ENCODE results near the gene RHBDF2.
"Not testable (repeated sequence)": the region's sequence is repeated elsewhere in the genome, so short reads cannot be mapped to it uniquely, and the experiment has no call there.

Gene RHBDF2

DNA sequence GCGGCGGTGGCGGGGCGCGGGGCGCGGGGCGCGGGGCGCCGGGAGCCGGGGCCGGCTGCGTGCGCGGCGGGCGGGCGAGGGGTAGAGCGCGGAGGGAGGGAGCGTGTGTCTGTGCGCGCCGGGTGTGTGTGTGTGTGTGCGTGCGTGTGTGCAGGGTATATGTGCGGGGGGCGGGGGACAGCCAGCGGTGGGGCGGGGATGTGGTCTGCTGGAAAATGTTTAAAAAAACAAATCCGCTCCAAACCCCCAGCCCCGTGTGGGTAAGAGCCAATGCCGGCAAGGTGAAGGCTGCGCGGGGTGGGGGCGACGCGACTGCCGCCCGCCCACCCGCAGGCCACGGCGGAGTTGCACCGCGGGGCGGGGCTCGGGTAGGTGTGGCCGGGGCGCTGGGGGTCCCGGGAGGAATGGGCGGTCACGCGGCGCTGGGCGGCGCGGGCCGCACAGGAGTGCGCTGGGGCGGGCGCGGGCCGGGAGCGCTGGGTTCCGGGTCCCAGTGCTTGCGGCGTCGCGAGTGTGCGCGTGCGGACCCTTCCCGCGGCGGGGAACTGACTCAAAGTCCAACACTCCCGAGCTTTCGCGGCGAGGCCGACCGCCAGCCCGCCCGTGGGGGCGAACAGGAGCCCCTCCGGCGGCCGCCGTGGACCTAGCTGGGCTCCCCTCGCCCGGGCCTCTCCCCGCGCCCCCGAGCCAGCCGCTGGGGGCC, 36.5 kb upstream of the RHBDF2 start, which contains the start of gene CYGB:
TSS of gene CYGB (minus strand) at position 132 of the 703 bp plus-strand sequence. CDS start 167 bp downstream, outside the sequence.
- DNase-seq, result no peak

DNA sequence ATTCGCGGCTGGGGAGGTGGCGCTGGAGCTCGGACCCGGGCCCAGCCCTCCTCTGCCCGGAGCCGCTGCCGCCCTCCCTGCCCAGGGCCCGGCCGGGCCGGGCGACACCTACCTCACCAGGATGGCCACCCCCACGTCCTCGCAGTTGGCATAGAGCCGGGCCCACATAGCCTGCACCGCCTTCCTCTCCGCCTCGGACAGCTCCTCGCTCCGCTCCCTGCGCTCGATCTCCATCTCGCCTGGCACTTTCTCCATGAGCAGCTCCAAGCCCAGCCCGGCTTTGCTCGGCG, 36.0 kb upstream of the RHBDF2 start:
- no peak for DNase-seq

DNA sequence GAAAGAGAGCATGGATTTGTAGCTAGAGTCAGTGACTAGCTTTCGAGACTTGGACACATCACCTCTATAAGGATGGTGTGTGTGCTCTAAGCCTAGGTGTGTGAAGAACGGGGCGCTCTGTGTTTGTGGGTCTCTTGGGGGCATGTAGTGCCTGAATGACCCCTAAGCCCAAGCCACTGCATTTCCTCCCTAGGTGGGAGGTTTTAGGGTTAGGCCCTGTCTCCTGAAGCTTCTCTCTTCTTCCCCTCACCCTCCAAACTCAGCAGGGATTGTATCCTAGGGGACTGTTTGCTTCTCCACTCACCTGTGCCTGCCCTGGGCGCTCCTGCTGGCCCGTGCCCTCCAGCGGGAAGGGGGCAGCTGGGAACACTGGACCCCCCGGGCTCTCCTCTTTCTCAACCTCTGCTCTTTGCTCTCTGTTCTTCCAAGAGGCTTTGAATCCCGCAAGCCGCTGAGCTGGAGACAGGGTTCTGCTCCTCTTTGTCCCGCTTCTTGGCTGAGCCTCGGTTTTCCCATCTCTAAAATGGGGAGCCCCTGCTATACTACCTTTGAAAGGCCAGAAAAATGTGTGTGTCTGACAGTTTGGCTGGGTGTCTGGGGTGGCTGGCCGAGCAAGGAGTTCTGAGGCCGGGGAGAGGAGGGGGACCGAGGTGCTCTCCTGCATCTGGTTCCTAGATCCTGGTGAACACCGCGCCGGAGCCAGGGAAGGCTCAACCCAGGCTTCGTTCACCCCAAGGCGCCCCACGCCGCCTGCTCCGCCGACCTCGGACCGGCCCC, 35.5 kb upstream of the RHBDF2 start:
- DNase-seq, result no peak

DNA sequence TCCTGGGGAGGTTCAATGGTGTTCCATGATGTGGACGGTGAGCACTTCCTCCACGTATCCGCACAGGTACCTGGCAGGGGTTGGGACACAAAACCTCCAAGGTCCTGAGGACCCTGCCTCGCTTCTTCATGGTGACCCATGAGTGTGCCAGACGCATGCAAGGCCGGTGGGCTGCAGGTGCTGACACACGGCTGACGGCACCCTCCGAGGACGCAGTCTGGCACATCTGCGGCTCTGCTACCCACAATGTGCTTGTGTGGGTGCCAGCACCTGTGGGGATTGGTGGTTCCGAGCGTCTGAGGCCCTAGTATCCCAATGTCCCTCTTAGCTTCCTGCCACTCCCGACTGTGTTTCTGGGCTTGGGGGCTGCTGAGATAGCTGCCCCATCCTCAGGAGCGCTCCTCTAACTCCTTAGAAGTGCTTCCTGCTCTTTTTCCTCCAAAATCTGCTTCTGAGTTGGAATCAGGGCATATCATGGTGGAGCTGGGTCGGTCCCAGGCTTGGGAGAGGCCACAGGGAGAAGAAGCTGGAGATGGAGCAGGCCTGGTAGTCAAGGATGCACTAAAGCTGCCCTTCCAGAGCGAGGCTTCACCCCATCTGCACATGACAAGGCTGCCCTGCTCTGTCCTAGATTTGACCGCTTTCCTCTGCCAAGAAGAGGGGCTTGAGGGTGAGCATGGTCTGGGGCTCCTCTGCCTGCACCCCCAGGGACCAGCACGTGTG, 34.7 kb upstream of the RHBDF2 start:
- DNase-seq, result no peak

DNA sequence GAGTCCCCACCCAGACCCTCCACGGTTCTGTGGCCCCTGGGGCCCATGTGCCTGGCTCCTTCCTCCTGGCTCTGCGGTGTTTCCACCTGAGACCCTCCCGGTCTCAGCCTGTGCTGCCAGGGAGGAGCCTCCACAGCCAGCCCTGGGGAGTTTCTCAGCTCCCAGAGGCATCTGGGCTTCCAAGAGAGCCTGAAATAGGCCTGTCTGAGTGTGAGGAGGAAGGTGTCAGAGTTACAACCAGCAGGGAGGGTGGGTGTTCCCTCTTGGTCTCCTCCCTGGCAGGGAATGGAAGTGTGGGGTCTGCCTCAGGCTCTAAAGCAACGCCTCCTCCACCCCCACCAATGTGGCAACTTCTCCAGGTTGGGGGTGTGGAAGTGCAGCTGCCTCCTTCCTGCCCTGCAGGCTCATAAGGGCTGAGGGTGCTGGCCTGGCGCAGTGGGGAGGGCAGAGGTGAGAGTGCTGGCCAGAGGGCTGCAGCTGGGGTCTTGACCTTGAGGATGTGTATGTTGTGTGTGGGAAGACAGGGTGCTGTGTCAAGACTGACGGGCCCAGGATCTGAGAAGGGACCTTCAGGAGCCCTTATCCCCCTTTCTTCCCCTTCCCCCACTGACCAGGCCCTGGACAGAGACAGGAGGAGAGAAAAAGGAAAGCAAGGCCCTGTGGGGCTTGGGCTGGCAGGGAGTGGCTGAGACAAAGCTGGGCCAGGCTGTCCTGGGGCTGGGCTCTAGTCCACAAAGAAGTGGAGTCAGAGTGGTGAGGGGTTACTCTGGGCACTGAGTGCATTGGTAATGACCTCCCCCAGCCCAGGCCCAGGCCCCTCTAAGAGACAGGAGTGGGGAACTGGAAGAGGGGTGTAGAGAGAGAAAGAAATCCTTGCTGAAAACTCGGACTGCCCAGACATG, 33.9 kb upstream of the RHBDF2 start:
- no peak for DNase-seq

DNA sequence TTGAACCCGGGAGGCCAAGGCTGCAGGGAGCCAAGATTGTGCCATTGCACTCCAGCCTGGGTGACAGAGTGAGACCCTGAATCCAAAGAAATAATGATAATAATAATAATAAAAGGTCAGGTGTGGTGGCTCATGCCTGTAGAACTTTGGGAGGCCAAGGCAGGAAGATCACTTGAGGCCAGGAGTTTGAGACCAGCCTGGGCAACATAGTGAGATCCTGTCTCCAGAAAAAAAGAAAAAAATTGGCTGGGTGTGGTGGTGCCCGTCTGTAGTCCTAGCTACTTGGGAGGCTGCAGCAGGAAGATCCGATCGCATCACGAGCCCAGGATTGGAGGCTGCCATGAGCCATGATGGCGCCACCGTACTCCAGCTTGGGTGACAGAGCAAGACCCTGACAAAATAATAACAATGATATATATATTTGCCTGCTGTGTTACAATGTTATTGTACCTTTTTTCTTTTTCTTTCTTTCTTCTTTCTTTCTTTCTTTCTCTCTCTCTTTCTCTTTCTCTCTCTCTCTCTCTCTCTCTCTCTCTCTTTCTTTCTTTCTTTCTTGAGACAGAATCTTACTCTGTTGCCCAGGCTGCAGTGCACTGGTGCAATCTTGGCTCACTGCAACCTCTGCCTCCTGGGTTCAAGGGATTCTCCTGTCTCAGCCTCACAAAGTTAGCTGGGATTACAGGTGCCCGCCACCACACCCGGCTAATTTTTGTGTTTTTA, 32.6 kb upstream of the RHBDF2 start:
- DNase-seq, result not testable (repeated sequence)

DNA sequence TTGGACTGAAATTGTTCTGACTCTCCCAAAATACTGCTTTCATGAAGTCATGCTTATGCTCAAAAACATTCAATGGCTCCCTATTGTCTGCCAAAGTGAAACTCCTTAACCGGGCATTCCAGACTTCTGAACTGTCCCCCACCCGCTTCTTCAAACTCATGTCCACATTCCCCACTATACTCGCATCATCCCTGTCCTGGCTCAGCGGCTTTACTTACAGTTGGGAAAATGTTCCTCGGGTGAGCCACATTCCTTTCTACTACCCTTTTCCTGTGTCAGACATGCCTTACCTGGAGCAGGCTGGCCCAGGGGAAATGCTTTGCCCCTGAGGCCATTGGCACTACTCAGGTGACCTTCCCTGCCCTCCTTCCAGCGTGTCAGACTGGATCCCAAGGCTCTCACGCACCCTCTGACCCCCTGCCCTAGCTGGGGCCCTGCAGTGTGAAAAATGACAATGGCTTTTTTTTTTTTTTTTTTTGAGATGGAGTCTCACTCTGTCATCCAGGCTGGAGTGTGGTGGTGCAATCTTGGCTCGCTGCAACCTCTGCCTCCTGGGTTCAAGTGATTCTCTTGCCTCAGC, 30.9 kb upstream of the RHBDF2 start:
- no peak for DNase-seq

DNA sequence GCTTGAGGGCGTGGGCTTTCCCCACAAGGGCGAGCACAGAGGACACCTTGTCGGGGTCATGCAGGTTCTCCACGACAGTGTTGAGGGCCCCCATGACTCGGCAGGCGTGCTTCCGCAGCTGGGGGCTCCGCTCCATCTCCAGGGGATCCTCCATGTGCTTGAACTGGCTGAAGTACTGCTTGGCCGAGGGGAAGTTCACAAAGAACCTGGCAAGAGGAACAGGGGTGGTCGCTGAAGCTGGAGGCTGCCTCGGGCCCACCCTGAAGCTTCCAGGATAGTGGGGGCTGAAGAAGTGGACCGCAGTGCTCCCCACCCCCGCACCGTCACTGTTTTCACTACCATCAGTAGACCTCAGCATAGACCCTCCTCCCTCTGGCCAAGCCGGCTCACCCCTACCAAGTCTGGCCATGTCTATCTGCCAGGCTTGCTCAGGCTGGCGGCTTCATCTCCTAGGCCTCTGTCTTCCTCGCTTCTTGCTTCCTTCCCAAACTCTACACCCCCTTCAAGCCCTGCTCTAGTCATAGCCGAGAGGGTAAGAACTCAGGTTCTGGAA, 30.3 kb upstream of the RHBDF2 start:
- DNase-seq, result no peak

DNA sequence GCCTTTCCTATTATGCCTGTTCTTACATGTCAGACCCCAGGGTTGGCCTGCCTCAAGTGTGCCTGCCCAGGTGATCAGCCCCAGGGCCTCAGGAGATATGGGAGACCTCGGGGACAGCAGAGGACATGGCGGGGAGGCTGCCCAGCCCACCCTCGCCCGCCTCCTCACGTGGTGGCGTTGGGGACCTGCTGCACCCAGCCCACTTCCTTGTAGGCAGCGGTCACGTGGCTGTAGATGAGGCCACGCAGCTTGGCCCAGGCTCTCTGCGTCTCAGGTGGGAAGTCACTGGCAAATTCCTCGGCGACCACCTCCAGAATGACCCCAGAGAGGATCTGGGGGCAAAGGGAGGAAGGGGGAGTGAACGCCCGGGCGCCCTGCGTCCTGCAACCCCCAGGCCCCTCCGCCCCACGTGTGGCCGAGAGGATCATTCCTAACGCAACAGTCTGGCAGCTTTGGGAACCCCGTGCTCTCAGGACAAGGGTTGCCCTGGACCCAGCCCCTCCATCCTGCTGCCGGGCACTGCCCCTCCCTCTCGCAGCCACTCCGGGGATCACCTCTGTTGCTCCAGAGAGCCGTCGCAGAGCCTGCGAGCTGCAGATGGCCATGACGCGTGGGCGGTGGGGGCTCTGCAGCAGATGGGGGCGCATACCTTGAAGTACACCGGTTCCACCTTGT, 29.7 kb upstream of the RHBDF2 start:
- DNase-seq, result no peak

DNA sequence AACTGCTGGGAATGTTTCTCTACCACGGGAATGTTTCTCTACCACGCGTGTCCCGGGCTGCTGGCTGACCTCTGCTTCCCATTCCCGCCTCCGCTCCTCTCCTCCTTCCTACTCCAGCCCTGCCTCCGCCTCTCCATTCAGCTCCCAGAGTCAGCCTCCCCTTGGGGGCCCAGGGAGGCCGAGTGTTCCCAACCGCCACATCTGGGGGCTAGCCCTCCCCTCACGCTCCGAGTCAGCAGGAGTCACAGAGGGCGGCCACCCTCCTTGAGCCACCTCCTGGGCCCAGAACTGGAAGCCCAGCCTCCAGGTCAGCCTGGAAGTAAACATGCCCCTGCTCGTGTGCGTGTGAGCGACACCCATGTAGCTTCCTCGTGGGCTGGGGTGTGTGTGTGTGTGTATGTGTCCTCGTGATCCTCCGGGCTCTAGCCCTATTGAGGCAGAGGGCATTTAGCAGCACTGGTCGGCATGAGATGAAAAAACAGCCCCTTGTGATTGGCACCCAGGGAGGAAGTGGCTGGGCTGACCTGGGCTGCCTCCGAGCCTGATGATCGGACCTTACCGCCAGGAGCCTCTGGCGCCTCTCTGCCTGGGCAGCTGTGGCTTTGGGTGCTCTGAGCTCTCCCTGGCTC, 29.0 kb upstream of the RHBDF2 start:
- DNase-seq, result no peak

DNA sequence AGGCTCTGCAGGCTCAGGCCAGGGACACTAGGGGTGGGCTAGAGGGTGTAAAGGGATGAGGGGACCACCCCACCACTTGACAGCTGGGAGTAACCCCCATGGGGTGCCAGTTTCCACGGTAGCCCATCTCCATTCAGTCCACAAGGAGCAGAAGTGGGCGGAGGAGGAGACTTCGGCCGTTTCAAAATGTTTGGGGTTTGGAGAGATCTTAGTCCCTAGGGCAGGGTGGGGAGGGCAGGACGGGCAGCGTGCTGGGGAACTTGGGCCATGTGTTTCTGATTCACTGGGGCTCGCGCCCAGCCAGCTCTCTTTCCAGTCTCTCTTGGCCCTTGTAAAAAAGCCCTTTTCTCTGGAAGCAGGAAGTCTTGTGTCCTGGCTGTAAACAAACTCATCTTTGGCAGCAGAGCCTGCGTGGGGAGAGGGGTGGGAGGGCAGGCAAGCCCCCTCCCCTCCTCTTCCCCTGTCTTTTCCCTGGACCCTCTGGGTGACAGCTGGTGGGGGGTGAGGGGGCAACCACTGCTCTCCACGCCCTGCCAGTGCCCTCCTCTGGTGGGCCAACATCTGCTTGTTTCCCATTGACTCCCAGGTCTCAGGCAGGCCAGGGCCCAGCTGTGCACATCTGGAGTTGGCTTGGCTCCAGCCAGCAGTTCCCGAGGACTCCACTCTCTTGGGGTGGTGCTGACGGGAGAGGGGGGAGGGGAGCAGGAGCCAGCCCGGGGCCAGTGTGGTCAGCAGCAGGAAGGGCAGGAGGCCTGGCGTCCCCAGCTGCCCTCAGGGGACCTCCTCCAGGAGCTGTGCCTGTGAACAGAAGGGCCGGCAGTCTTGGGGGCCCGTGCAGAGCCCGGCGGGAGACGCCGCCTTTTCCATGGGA, 28.2 kb upstream of the RHBDF2 start:
- DNase-seq, result no peak

DNA sequence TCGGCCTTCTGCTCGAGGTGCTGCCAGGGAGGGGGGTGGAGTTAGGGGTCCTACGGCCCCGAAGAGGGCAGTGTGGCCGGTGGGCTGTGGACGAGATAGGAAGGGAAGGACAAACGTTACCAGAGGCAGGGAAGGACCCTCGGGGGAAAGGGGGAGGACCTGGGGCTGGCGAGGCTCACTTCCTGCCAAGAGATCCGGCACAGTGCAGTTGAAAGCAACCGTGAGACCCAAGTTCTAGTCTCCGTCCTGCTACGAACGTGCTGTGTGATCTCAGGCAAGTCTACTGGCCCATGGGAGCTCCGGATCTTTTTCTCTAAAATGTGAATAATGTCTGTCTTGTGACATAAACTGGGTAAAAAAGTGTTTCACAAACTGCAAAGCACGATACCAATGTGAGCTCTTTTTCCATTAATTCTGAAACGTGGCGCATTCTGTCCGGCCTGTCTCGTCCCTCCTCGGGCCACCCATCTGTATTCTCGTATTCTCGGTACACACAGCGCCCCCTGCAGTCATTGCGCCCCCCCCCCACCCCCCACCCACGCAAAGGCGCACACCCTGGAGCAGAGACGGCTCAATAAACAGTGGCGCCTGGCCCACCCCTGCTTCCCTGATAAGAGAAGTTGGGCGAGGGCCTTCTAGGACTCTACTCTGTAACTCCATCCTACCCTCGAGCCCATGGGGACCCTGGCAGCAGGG, 27.5 kb upstream of the RHBDF2 start:
- DNase-seq, result no peak

DNA sequence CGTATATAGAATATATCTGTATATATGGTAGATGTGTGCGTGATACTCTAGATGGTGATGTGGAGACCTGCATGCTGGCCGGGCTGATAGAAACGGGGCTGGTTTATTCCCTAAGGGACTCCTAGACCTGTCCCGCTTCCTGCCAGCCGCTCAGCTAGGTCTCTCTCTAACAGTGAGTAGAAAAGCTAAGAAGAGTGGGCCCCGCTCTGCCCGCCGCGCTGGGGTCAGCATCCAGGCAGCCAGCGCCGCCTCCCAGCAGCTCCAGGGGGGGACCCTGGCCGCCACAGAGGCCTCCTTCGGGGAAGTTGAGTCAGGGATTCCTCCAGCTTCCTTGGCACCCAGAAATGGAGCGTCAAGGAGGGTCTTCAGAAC, 26.9 kb upstream of the RHBDF2 start:
- DNase-seq, result no peak

DNA sequence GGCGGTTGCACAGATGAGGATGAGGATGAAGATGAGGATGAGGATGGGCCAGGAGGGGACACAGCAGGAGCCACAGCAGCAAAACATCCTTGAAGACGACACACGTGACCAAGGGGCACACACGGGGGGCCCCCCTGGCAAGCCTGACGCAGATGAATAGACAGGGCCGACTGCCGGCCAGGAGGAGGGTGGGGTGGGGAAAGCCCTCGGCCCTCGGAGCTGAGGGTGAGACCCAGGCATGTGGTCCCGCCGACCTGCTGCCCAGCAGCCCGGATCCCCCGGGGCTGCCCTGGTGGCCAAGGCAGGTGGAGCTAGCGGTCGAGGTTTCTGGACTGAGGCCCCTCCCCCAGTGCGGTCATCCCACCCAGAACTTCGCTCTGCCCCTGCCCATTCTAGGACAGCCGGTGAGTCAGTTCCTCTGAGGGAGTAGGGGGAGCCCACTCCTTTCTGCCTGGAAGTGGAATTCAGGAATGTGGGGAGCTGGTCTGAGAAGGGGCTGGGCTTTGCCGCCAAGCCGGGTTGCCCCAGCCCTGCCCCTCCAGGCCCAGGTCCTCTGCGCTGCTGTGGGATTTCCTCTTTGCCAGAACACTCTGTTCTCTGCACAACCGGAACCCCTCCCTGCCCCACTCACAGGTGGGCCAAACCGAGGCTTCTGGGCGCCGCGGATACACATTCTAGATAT, 26.3 kb upstream of the RHBDF2 start:
- peak; percentile 28 for DNase-seq

DNA sequence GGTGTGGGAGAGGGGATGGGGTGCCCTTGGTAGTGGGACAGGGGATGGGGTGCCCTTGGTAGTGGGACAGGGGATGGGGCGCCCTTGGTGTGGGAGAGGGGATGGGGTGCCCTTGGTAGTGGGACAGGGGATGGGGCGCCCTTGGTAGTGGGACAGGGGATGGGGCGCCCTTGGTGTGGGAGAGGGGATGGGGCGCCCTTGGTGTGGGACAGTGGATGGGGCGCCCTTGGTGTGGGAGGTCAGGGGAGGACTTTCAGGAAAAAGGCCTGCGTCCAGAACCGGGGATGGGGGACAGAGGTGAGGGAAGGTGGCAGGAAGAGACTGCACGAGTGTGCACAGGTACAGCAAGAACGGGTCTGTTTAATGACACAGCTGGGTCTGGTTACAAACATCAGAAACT, 25.8 kb upstream of the RHBDF2 start:
- DNase-seq, result not testable (repeated sequence)

DNA sequence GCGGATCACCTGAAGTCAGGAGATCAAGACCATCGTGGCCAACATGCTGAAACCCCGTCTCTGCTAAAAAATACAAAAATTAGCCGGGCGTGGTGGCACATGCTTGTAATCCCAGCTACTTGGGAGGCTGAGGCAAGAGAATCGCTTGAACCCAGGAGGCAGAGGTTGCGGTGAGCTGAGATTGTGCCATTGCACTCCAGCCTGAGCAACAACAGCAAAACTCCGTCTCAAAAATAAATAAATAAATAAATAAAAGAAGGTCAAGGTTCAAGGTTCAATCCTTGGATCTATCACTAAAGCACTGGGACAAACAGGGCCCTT, 24.2 kb upstream of the RHBDF2 start:
- DNase-seq, result not testable (repeated sequence)

DNA sequence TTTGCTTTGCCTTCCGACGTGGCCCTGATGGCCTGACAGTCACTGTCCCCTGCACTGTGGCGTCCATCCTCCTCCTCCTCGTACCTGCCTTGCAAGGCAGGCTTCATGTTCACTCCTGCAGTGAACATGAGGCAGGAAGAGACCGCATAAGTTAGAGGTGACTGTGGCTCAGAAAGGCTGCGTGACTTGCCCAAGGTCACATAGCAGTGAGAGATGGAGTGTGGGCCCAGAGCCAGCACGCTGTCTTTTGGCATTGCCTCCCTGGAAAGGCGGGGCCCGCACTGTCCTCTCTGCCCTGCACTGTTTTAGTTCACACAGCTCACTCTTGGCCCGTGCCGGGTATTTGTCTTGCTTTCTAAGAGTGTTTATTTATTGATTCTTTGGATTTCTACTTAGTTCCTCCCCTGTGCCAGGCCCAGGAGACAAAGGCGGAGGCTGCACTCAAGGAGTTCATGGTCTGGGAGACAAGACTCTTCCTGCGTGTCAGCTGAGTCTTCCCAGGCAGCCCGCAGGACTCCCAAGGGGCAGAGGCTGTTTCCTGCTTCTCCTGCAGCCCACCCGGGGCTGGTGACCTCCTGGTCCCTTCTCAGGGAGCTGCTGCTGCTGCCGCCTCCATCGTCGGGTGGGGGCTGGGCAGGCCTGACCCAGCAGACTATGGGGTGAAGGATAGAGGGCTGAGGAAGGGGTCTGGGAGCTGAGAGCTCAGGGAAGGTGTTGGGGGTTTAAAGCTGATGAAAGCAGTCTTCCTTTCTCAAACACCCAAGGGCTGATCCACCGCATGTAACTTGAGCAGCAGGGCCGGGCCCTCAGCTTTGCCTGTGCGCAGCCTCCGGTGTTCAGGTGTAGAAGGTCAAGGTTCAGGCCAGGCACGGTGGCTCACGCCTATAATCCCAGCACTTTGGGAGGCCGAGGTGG, 23.6 kb upstream of the RHBDF2 start:
- no peak for DNase-seq
